SK-N-SH (cell line): ENCODE results near the gene FAM149A. TPM values are rescaled to one million over a fixed set of nuclear protein-coding genes. Genes with fewer than 3 reads are reported as not detected.

Experiments used
- CTCF ChIA-PET: fragments of 300-600, 350-600 bp; formaldehyde crosslinking; extraction: SDS; loops from one replicate; lab custom pipeline; 2021; lab: Yijun Ruan, JAX
- POLR2A ChIA-PET: fragments of 350-600 bp; sonication (Branson Sonifier 250); formaldehyde crosslinking; extraction: SDS; loops from one replicate; lab custom pipeline; 2020; ENCODE audit warnings: antibody characterized with exemption, inconsistent platforms; lab: Yijun Ruan, JAX
- DNase-seq: peaks from one replicate; pipeline ENCODE4 v3.0.0; 2012
- H2AFZ ChIP-seq: fragments of 200-600 bp; sonication (generic); 2 replicates; pipeline ENCODE4 v1.8.1; 2016; ENCODE audit warnings: antibody characterized with exemption, mild to moderate bottlenecking, low read depth
- H3F3A ChIP-seq: fragments of 200-600 bp; sonication (generic); replicated peaks from 2 replicates; pipeline ENCODE3; 2016; ENCODE audit warnings: antibody characterized with exemption, mild to moderate bottlenecking; ENCODE audit not compliant: insufficient read depth
- H3K27ac ChIP-seq, 2 experiments: fragments of 200-500 bp in 1 of 2; fragments of 200-600 bp in 1 of 2; sonication (Bioruptor generic) in 1 of 2; sonication (generic), shearing (Covaris generic) in 1 of 2; 2 replicates each; pipeline versions ENCODE4 v1.5.1 to v1.6.1; 2014 to 2016; ENCODE audit warnings: low read depth in 2 of 2, inconsistent platforms in 1 of 2, low read length in 1 of 2, mild to moderate bottlenecking in 1 of 2, mixed read lengths in 1 of 2
- H3K27me3 ChIP-seq: fragments of 200-600 bp; sonication (generic), shearing (Covaris generic); 2 replicates; pipeline ENCODE4 v1.6.1; 2016; ENCODE audit warnings: mixed run types; ENCODE audit not compliant: insufficient read depth
- H3K36me3 ChIP-seq, 2 experiments: fragments of 200-500 bp in 1 of 2; fragments of 200-600 bp in 1 of 2; sonication (Bioruptor generic) in 1 of 2; sonication (generic) in 1 of 2; replicated peaks in 1 of 2; 2 replicates each; pipeline versions ENCODE3 to v1.5.1; 2014 to 2016; ENCODE audit warnings: low read length in 1 of 2, mild to moderate bottlenecking in 1 of 2; ENCODE audit not compliant: insufficient read depth in 2 of 2, control insufficient read depth in 1 of 2
- H3K4me1 ChIP-seq, 2 experiments: fragments of 200-500 bp in 1 of 2; fragments of 200-600 bp in 1 of 2; sonication (Bioruptor generic) in 1 of 2; sonication (generic), shearing (Covaris generic) in 1 of 2; 2 replicates each; pipeline versions ENCODE4 v1.5.1 to v1.6.1; 2014 to 2016; ENCODE audit warnings: low read depth in 1 of 2, low read length in 1 of 2, mixed run types in 1 of 2; ENCODE audit not compliant: insufficient read depth in 2 of 2, control insufficient read depth in 1 of 2
- H3K4me2 ChIP-seq: fragments of 200-600 bp; sonication (generic), shearing (Covaris generic); 2 replicates; pipeline ENCODE4 v1.6.1; 2017; ENCODE audit warnings: mixed run types
- H3K4me3 ChIP-seq, 2 experiments: fragments of 200-500 bp in 1 of 2; fragments of 200-600 bp in 1 of 2; sonication (Bioruptor generic) in 1 of 2; sonication (generic), shearing (Covaris generic) in 1 of 2; 2 replicates each; pipeline versions ENCODE4 v1.5.1 to v1.8.1; 2014 to 2016; ENCODE audit warnings: low read depth in 2 of 2, inconsistent platforms in 1 of 2, low read length in 1 of 2, mild to moderate bottlenecking in 1 of 2, mixed read lengths in 1 of 2, moderate library complexity in 1 of 2
- H3K79me2 ChIP-seq: fragments of 200-600 bp; sonication (generic); 2 replicates; pipeline ENCODE4 v1.8.1; 2017; ENCODE audit warnings: mild to moderate bottlenecking; ENCODE audit not compliant: insufficient read depth
- H3K9ac ChIP-seq: fragments of 200-600 bp; sonication (generic); 2 replicates; pipeline ENCODE4 v1.6.1; 2017; ENCODE audit warnings: mixed run types
- H3K9me2 ChIP-seq: fragments of 200-600 bp; sonication (generic); 2 replicates; pipeline ENCODE4 v1.6.1; 2017; ENCODE audit warnings: mixed run types
- H3K9me3 ChIP-seq: fragments of 200-600 bp; sonication (generic); 2 replicates; pipeline ENCODE4 v1.6.1; 2017; ENCODE audit warnings: mixed run types, mild to moderate bottlenecking, moderate library complexity
- H4K20me1 ChIP-seq: fragments of 200-600 bp; sonication (generic); 2 replicates; pipeline ENCODE4 v1.6.1; 2017; ENCODE audit warnings: mild to moderate bottlenecking, mixed run types; ENCODE audit not compliant: insufficient read depth
- CHD2 ChIP-seq: fragments of 150-350 bp; IDR thresholded peaks from 2 replicates; pipeline ENCODE4 v1.6.1; 2018; ENCODE audit warnings: low read length; ENCODE audit not compliant: partially characterized antibody
- ELF1 ChIP-seq: IDR thresholded peaks from 2 replicates; pipeline ENCODE4 v1.4.0; 2012
- FOXM1 ChIP-seq: IDR thresholded peaks from 2 replicates; pipeline ENCODE4 v1.4.0; 2012; ENCODE audit warnings: low read depth, mild to moderate bottlenecking
- GABPA ChIP-seq: IDR thresholded peaks from 2 replicates; pipeline ENCODE4 v1.4.0; 2012; ENCODE audit warnings: low read depth, mild to moderate bottlenecking
- GATA2 ChIP-seq: sonication (generic); formaldehyde crosslinking; IDR thresholded peaks from 2 replicates; pipeline ENCODE4 v1.5.0; 2020; ENCODE audit warnings: mild to moderate bottlenecking, missing genetic modification reagents
- JUND ChIP-seq: IDR thresholded peaks from 2 replicates; pipeline ENCODE4 v1.4.0; 2012
- NFIC ChIP-seq: IDR thresholded peaks from 2 replicates; pipeline ENCODE4 v1.4.0; 2012; ENCODE audit warnings: borderline replicate concordance
- POLR2AphosphoS5 ChIP-seq: IDR thresholded peaks from 2 replicates; pipeline ENCODE4 v1.6.1; 2012; ENCODE audit warnings: low read depth, low read length
- RAD21 ChIP-seq: IDR thresholded peaks from 2 replicates; pipeline ENCODE4 v1.6.1; 2012; ENCODE audit warnings: mild to moderate bottlenecking, low read length
- RFX5 ChIP-seq: IDR thresholded peaks from 2 replicates; pipeline ENCODE4 v1.6.1; 2012; ENCODE audit warnings: mild to moderate bottlenecking, improper control_type of control experiment, low read length
- SIN3A ChIP-seq: IDR thresholded peaks from 2 replicates; pipeline ENCODE4 v1.6.1; 2012; ENCODE audit warnings: low read depth, mild to moderate bottlenecking, low read length, moderate library complexity, borderline replicate concordance
- SMC3 ChIP-seq: IDR thresholded peaks from 2 replicates; pipeline ENCODE4 v1.6.1; 2012; ENCODE audit warnings: low read depth, low read length, improper control_type of control experiment
- TAF1 ChIP-seq: IDR thresholded peaks from 2 replicates; pipeline ENCODE4 v1.6.1; 2012; ENCODE audit warnings: low read depth, mild to moderate bottlenecking, low read length, moderate library complexity, borderline replicate concordance
- TCF12 ChIP-seq: IDR thresholded peaks from 2 replicates; pipeline ENCODE4 v1.4.0; 2012
- TEAD4 ChIP-seq: IDR thresholded peaks from 2 replicates; pipeline ENCODE4 v1.4.0; 2012; ENCODE audit warnings: mild to moderate bottlenecking, borderline replicate concordance; ENCODE audit not compliant: insufficient read depth
- YY1 ChIP-seq: IDR thresholded peaks from 2 replicates; pipeline ENCODE4 v1.4.0; 2012; ENCODE audit warnings: low read depth, mild to moderate bottlenecking
- WGBS: methylation state at CpG from one replicate; pipeline ENCODE4 v1.1.6; 2017; ENCODE audit warnings: low lambda C conversion rate; 5-methylcytosine and 5-hydroxymethylcytosine counted together
- polyA plus RNA-seq, 3 experiments: library from polyadenylated mRNA; depleted of rRNA; stranded (reverse); fragments of >200 nt; gene quantifications; 2 replicates each; pipeline ENCODE4 v1.2.3, GENCODE V29; 2012
- TF ChIP-seq, protein P1 (sequence below): IDR thresholded peaks from 2 replicates; pipeline ENCODE4 v1.4.0; 2012; ENCODE audit warnings: low read depth, borderline replicate concordance
- TF ChIP-seq, protein P2 (sequence below): IDR thresholded peaks from 2 replicates; pipeline ENCODE4 v1.4.0; 2012; ENCODE audit warnings: low read depth, borderline replicate concordance
- TF ChIP-seq, protein P3 (sequence below): fragments of 150-350 bp; IDR thresholded peaks from 2 replicates; pipeline ENCODE4 v1.6.1; 2016; ENCODE audit warnings: mild to moderate bottlenecking, low read depth, low read length

The FAM149A gene
- polyA plus RNA-seq, 1 of the 3 experiments (the other 2 are of a cell fraction), result 0.38 TPM

DNA sequence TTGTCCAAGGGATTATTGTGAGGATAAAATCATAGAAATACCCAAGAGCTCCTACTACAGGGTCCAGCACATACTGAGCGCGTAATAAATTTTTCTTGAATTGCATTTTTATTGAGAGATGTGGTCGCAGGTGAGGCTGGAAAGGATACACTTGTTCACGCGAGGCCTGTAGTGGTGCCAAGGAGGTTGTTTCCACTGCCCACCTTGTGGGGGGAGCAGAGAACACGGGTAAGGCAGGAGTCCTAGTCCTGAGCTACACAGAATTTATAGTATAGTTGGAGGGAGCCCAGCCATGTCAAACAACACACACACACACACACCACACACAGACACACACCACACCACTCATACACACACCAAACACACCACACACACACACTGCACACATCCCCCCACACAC is 55.1 kb downstream of the FAM149A start:
- no peak overlapping the region for H3K9ac ChIP-seq
- WGBS, result 93% methylated on average over 6 of the region's 6 CpGs
- no peaks in the 10 kb centered on the region for H4K20me1 ChIP-seq
- H3K4me1 ChIP-seq, result no peaks in the 10 kb centered on the region
- no peak overlapping the region for H3K4me2 ChIP-seq
- no peaks in the 10 kb centered on the region for H3F3A ChIP-seq
- H3K4me3 ChIP-seq, result no peak overlapping the region
- no peak overlapping the region for H2AFZ ChIP-seq
- H3K27me3 ChIP-seq, result no peaks in the 10 kb centered on the region
- TF ChIP-seq, protein P1, sequence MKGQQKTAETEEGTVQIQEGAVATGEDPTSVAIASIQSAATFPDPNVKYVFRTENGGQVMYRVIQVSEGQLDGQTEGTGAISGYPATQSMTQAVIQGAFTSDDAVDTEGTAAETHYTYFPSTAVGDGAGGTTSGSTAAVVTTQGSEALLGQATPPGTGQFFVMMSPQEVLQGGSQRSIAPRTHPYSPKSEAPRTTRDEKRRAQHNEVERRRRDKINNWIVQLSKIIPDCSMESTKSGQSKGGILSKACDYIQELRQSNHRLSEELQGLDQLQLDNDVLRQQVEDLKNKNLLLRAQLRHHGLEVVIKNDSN, result no peak
- TF ChIP-seq POLR2AphosphoS5 (no peak), YY1 (no peak), CHD2 (no peak)
- no peak for DNase-seq
- H3K36me3 ChIP-seq, result no peaks in the 10 kb centered on the region
- H3K79me2 ChIP-seq, result no peaks in the 10 kb centered on the region
- no peak overlapping the region for H3K27ac ChIP-seq
- ChIA-PET CTCF (interaction anchor here (1.2 kb wide), 1 partner anchor 121 kb away, joined by 3 read pairs; no protein-coding TSS in a partner anchor), POLR2A (no interaction called here)
- H3K9me3 ChIP-seq, result no peaks in the 10 kb centered on the region
- H3K9me2 ChIP-seq, result no peaks in the 10 kb centered on the region

DNA sequence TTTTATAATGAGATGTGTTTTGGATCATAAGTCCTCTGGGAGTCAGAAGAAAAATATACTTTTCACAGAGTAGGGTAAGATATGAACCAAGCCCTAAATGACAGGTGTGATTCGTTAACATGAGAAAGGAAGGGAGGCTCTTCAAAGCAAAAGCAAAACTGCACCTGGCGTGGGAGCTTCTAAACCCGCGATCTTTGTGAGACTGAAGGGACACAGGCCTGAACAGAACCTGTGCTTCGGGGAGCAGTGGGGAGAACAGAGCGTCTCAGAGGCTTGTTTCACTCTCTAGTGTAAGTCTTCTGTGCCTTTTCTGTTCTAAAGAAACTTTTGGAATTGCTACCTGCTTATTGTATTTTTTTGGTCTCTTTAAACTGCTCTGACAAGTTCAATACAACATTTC is 56.6 kb downstream of the FAM149A start:
- no peaks in the 10 kb centered on the region for H3K79me2 ChIP-seq
- no peak for DNase-seq
- H3K27me3 ChIP-seq, result no peaks in the 10 kb centered on the region
- no peak overlapping the region for H3K4me2 ChIP-seq
- H3K9me2 ChIP-seq, result no peaks in the 10 kb centered on the region
- H4K20me1 ChIP-seq, result no peaks in the 10 kb centered on the region
- no peak overlapping the region for H3K9ac ChIP-seq
- H3K9me3 ChIP-seq, result no peaks in the 10 kb centered on the region
- ChIA-PET CTCF (no interaction called here), POLR2A (no interaction called here)
- H3F3A ChIP-seq, result no peaks in the 10 kb centered on the region
- no peak overlapping the region for H3K4me3 ChIP-seq
- H3K4me1 ChIP-seq, result no peaks in the 10 kb centered on the region
- TF ChIP-seq GABPA (no peak), GATA2 (CRISPR knock-in tag) (no peak), NFIC (no peak), RFX5 (no peak), TAF1 (no peak), RAD21 (no peak), SMC3 (no peak), FOXM1 (no peak), POLR2AphosphoS5 (no peak), JUND (no peak), YY1 (no peak), TCF12 (no peak), SIN3A (no peak), ELF1 (no peak), CHD2 (no peak), TEAD4 (no peak)
- TF ChIP-seq, protein P2, sequence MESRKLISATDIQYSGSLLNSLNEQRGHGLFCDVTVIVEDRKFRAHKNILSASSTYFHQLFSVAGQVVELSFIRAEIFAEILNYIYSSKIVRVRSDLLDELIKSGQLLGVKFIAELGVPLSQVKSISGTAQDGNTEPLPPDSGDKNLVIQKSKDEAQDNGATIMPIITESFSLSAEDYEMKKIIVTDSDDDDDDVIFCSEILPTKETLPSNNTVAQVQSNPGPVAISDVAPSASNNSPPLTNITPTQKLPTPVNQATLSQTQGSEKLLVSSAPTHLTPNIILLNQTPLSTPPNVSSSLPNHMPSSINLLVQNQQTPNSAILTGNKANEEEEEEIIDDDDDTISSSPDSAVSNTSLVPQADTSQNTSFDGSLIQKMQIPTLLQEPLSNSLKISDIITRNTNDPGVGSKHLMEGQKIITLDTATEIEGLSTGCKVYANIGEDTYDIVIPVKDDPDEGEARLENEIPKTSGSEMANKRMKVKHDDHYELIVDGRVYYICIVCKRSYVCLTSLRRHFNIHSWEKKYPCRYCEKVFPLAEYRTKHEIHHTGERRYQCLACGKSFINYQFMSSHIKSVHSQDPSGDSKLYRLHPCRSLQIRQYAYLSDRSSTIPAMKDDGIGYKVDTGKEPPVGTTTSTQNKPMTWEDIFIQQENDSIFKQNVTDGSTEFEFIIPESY, result no peak
- TF ChIP-seq, protein P3, sequence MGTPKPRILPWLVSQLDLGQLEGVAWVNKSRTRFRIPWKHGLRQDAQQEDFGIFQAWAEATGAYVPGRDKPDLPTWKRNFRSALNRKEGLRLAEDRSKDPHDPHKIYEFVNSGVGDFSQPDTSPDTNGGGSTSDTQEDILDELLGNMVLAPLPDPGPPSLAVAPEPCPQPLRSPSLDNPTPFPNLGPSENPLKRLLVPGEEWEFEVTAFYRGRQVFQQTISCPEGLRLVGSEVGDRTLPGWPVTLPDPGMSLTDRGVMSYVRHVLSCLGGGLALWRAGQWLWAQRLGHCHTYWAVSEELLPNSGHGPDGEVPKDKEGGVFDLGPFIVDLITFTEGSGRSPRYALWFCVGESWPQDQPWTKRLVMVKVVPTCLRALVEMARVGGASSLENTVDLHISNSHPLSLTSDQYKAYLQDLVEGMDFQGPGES, result no peak
- TF ChIP-seq, all 33 proteins: peak for 0
- H2AFZ ChIP-seq, result no peak overlapping the region
- H3K36me3 ChIP-seq, result no peaks in the 10 kb centered on the region
- no peak overlapping the region for H3K27ac ChIP-seq
- WGBS, result 58% methylated on average over 6 of the region's 6 CpGs
